ENCODE data around the gene ELOVL5.
"Not testable (repeated sequence)": the region's sequence is repeated elsewhere in the genome, so short reads cannot be mapped to it uniquely, and the experiment has no call there.

ELOVL5 gene

DNA sequence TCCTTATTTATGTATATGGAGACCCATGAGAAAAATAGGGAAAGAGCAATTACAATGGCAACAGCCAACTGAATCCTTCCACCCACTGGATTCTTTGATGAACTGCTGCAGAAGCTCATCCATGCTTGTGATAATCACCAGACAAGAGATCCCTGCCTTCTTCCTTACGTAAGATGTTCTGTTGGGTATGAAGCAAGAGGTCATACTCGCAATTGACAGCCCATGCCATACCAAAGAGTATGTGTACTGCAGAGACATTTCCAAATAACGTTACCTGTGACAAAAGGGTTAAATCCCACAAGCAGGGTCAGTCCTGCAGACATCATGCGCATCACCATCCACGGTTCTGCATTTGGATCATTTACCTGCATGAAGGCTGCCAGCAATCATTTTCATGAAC lies 27.8 kb downstream of the ELOVL5 start:
- no peak for DNase-seq (ENCODE audit: extremely low spot score)
- ChIA-PET CTCF (no interaction called here), POLR2A (no interaction called here)
- no peak for TF ChIP-seq LEF1 (IDR thresholded peaks at IDR 0.05; ENCODE audit: borderline replicate concordance)
- TF ChIP-seq ZNF384 (IDR thresholded peaks at IDR 0.05) = no peak
- no peak for TF ChIP-seq CTBP1 (IDR thresholded peaks at IDR 0.05; ENCODE audit: borderline replicate concordance)

DNA sequence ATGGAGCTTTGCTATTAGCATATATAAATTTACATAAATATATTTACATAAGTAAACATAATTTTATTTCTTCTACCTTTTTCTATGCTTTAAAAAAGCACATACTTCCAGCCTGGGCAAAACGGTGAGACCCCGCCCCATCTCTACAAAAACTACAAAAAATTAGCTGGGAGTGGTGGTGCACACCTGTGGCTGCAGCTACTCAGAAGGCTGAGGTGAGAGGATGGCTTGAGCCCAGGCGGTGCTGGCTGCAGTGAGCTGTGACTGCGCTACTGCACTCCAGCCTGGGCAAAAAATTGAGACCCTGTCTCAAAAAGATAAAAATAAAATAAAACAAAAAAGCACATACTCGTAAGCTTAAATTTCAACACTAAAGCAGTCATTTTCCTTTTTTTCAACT lies 30.3 kb downstream of the ELOVL5 start:
- DNase-seq (ENCODE audit: extremely low spot score) = no peak
- POLR2A ChIA-PET = no interaction called here
- CTCF ChIA-PET = no interaction called here
- TF ChIP-seq L3MBTL2 (conservative IDR thresholded peaks at IDR 0.05) = no peak
- no peak for TF ChIP-seq NFRKB (IDR thresholded peaks at IDR 0.05)
- no peak for TF ChIP-seq ARNT (IDR thresholded peaks at IDR 0.05)
- TF ChIP-seq ELF4 (IDR thresholded peaks at IDR 0.05) = no peak
- no peak for TF ChIP-seq LEF1 (IDR thresholded peaks at IDR 0.05; ENCODE audit: borderline replicate concordance)
- TF ChIP-seq ZNF384 (IDR thresholded peaks at IDR 0.05) = no peak
- TF ChIP-seq SP1 (IDR thresholded peaks at IDR 0.05) = no peak
- TF ChIP-seq HDGF (IDR thresholded peaks at IDR 0.05; ENCODE audit: borderline replicate concordance) = no peak
- TF ChIP-seq SUZ12 (IDR thresholded peaks at IDR 0.05) = no peak
- TF ChIP-seq CTBP1 (IDR thresholded peaks at IDR 0.05; ENCODE audit: borderline replicate concordance) = no peak
- TF ChIP-seq FOXA1 (IDR thresholded peaks at IDR 0.05) = no peak
- no peak for TF ChIP-seq TARDBP (IDR thresholded peaks at IDR 0.05)
- TF ChIP-seq, protein P1, sequence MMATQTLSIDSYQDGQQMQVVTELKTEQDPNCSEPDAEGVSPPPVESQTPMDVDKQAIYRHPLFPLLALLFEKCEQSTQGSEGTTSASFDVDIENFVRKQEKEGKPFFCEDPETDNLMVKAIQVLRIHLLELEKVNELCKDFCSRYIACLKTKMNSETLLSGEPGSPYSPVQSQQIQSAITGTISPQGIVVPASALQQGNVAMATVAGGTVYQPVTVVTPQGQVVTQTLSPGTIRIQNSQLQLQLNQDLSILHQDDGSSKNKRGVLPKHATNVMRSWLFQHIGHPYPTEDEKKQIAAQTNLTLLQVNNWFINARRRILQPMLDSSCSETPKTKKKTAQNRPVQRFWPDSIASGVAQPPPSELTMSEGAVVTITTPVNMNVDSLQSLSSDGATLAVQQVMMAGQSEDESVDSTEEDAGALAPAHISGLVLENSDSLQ (IDR thresholded peaks at IDR 0.05) = no peak
- TF ChIP-seq BHLHE40 (IDR thresholded peaks at IDR 0.05; ENCODE audit: borderline replicate concordance) = no peak
- no peak for TF ChIP-seq FOXM1 (IDR thresholded peaks at IDR 0.05; ENCODE audit: borderline replicate concordance)
- no peak for TF ChIP-seq FOXK2 (IDR thresholded peaks at IDR 0.05)

DNA sequence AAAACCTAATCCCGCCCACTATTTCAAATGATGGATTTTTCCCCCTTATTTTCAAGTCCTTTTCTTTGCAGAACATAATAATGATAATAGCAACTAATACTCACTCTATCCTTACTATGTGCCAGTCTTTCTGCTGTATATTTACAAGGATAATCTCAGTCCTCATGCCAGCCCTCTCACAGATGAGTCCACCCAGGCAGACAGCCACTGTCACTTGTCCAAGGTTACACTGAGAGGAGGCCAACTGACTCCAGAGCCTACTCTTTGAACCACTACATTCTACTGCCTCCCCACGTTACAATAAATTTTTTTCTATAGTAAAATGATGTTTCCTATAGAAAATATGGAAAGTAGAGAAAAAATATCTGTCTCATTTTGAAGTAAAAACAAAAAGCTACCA lies 30.9 kb downstream of the ELOVL5 start:
- no peak for DNase-seq (ENCODE audit: extremely low spot score)
- TF ChIP-seq TARDBP (IDR thresholded peaks at IDR 0.05) (no peak), SP1 (IDR thresholded peaks at IDR 0.05) (no peak), SUZ12 (IDR thresholded peaks at IDR 0.05) (no peak), FOXK2 (IDR thresholded peaks at IDR 0.05) (no peak), ZNF384 (IDR thresholded peaks at IDR 0.05) (no peak), ARNT (IDR thresholded peaks at IDR 0.05) (no peak), HDGF (IDR thresholded peaks at IDR 0.05; ENCODE audit: borderline replicate concordance) (no peak)
- ChIA-PET POLR2A (no interaction called here), CTCF (no interaction called here)

DNA sequence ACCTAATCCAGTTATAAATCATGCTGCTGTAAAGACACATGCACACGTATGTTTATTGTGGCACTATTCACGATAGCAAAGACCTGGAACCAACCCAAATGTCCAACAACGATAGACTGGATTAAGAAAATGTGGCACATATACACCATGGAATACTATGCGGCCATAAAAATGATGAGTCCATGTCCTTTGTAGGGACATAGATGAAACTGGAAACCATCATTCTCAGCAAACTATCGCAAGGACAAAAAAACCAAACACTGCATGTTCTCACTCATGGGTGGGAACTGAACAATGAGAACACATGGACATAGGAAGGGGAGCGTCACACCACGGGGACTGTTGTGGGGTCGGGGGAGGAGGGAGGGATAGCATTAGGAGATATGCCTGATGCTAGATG lies 31.5 kb downstream of the ELOVL5 start:
- POLR2A ChIA-PET; DNase-seq (ENCODE audit: extremely low spot score): not testable (repeated sequence)
- CTCF ChIA-PET = interaction anchor here (0.7 kb wide), 1 partner anchor 82 kb away, joined by 3 read pairs; no protein-coding TSS in a partner anchor

DNA sequence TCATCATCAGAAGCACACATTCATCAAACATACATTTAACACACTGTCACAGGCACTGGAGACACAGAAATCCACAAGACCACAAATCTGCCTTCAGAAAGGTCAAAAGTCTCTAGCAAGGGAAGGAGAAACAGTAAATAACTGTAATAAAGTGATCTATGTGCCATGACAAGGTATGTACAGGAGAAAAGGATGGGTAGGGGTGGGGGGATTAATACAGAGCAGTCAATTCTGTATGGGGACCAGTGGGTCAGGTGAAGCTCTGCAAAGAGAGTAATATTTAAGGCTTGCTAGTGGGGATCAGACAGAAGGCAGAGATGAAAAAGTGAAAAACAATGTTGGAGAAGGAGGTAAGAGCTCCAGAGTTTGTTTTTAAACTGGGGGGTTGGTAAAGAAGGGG lies 32.6 kb downstream of the ELOVL5 start:
- DNase-seq (ENCODE audit: extremely low spot score) = no peak
- ChIA-PET CTCF (no interaction called here), POLR2A (no interaction called here)
- no peak for TF ChIP-seq FOXK2 (IDR thresholded peaks at IDR 0.05)
- TF ChIP-seq, protein P1 (IDR thresholded peaks at IDR 0.05) = no peak
- no peak for TF ChIP-seq NFRKB (IDR thresholded peaks at IDR 0.05)
- TF ChIP-seq CTBP1 (IDR thresholded peaks at IDR 0.05; ENCODE audit: borderline replicate concordance) = no peak
- TF ChIP-seq FOXM1 (IDR thresholded peaks at IDR 0.05; ENCODE audit: borderline replicate concordance) = no peak
- TF ChIP-seq FOXA1 (IDR thresholded peaks at IDR 0.05) = no peak
- no peak for TF ChIP-seq HDGF (IDR thresholded peaks at IDR 0.05; ENCODE audit: borderline replicate concordance)
- TF ChIP-seq SP1 (IDR thresholded peaks at IDR 0.05) = no peak
- TF ChIP-seq BHLHE40 (IDR thresholded peaks at IDR 0.05; ENCODE audit: borderline replicate concordance) = no peak
- TF ChIP-seq ELF4 (IDR thresholded peaks at IDR 0.05) = no peak
- no peak for TF ChIP-seq ARNT (IDR thresholded peaks at IDR 0.05)
- TF ChIP-seq TARDBP (IDR thresholded peaks at IDR 0.05) = no peak
- no peak for TF ChIP-seq SUZ12 (IDR thresholded peaks at IDR 0.05)
- TF ChIP-seq L3MBTL2 (conservative IDR thresholded peaks at IDR 0.05) = no peak
- no peak for TF ChIP-seq ZNF384 (IDR thresholded peaks at IDR 0.05)
- no peak for TF ChIP-seq LEF1 (IDR thresholded peaks at IDR 0.05; ENCODE audit: borderline replicate concordance)

DNA sequence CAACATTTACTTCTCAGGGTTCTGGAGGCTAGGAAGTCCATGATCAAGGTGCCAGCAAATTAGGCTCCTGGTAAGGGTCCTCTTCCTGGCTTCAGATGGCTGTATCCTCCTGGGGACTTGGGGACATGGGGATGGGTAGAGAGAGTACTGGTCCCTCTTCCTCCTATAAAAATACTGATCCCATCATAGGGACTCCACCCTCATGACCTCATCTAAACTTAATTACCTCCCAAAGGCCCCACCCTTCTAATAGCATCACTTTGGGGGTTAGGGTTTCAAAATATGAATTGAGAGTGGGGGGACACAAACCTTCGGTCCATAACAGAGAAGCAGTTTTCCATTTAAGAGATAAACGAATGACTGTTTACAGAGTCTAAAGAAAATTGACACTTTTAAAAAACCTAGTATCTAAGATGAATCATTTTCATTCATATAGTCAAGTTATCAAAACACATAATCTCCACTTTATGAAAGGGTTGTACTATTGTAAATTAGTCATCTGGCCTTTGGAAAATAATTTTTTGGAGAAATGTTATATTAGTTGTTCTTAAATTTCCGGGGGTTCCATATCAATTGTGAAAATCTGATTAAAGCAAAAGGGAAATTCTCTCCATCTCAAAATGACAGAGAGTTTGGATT lies 33.5 kb downstream of the ELOVL5 start:
- no peak for DNase-seq (ENCODE audit: extremely low spot score)
- ChIA-PET CTCF (interaction anchor here (0.7 to 1.2 kb wide), 2 partner anchors 12 to 80 kb away, joined by 3 to 4 read pairs; no protein-coding TSS in a partner anchor), POLR2A (no interaction called here)
- TF ChIP-seq BHLHE40 (IDR thresholded peaks at IDR 0.05; ENCODE audit: borderline replicate concordance) (no peak), ELF4 (IDR thresholded peaks at IDR 0.05) (no peak), NFRKB (IDR thresholded peaks at IDR 0.05) (no peak), L3MBTL2 (conservative IDR thresholded peaks at IDR 0.05) (no peak), LEF1 (IDR thresholded peaks at IDR 0.05; ENCODE audit: borderline replicate concordance) (no peak), TARDBP (IDR thresholded peaks at IDR 0.05) (no peak), ZNF384 (IDR thresholded peaks at IDR 0.05) (no peak), ARNT (IDR thresholded peaks at IDR 0.05) (no peak), CTBP1 (IDR thresholded peaks at IDR 0.05; ENCODE audit: borderline replicate concordance) (no peak), HDGF (IDR thresholded peaks at IDR 0.05; ENCODE audit: borderline replicate concordance) (no peak), SUZ12 (IDR thresholded peaks at IDR 0.05) (no peak), FOXK2 (IDR thresholded peaks at IDR 0.05) (no peak), FOXM1 (IDR thresholded peaks at IDR 0.05; ENCODE audit: borderline replicate concordance) (no peak), FOXA1 (IDR thresholded peaks at IDR 0.05) (no peak)
- TF ChIP-seq, protein P1 (IDR thresholded peaks at IDR 0.05) = no peak

Data from HEK293T (cell line).